Measurements from ENCODE around the gene ABL2. TPM values are rescaled to one million over a fixed set of nuclear protein-coding genes. Genes with fewer than 3 reads are reported as not detected.

ABL2 gene
- total RNA-seq, 1 donor from 2014 or later: 22.9 TPM

DNA sequence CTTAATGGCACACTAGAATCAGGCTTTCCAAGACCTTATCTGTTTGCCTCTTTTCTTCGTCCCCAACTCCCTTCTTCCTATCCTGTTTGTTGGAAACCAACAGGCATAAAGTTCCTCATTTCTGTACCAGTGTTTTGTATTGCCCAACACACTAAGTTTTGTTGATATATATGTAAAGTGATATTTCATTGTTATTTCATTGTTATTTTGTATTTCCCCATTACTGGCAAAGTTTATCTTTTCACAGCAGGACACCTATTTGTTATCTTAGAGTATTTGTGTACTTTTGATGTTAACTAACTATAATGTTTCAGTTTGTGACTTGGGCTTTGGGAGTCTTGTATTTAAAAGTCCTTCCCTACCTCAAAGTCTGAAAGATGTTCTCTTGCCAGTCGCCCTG is 176.7 kb downstream of the ABL2 start:
- no peaks in the 10 kb centered on the region for H3K4me1 Mint-ChIP-seq
- H3K27ac Mint-ChIP-seq (ENCODE audit: unreplicated experiment): no peak overlapping the region
- H3K36me3 Mint-ChIP-seq (ENCODE audit: low read depth): peaks cover 28% of the 10 kb centered on the region
- DNase-seq (ENCODE audit: low read depth, low spot score): no peak
- no peaks in the 10 kb centered on the region for H3K27me3 Mint-ChIP-seq (ENCODE audit: low read depth)
- H3K4me3 Mint-ChIP-seq: no peak overlapping the region
- H3K9me3 Mint-ChIP-seq: peaks cover 12% of the 10 kb centered on the region
- TF ChIP-seq CTCF (conservative IDR thresholded peaks at IDR 0.05): no peak

Other genes with a start within 250 kb of the ABL2 start
- 38.8 and 39.7 TPM in 2 replicates for gene FAM20B, start 203.8 kb downstream of the ABL2 start, total RNA-seq
- gene TOR3A, start 147.6 kb downstream of the ABL2 start, total RNA-seq: 21.2 and 25.1 TPM in 2 replicates
- 44.8 and 46.7 TPM in 2 replicates for gene SOAT1, start 64.1 kb upstream of the ABL2 start, total RNA-seq
- gene AXDND1, start 136.3 kb upstream of the ABL2 start, total RNA-seq: 0.64 and 0.86 TPM in 2 replicates